OCI-M2 (cell line): ENCODE data around the gene AUTS2.

ENCODE experiments used
- DNase-seq: peaks from one replicate; lab custom pipeline; 2025; ENCODE audit not compliant: unreplicated experiment; lab: John Stamatoyannopoulos, UW

AUTS2 gene

DNA sequence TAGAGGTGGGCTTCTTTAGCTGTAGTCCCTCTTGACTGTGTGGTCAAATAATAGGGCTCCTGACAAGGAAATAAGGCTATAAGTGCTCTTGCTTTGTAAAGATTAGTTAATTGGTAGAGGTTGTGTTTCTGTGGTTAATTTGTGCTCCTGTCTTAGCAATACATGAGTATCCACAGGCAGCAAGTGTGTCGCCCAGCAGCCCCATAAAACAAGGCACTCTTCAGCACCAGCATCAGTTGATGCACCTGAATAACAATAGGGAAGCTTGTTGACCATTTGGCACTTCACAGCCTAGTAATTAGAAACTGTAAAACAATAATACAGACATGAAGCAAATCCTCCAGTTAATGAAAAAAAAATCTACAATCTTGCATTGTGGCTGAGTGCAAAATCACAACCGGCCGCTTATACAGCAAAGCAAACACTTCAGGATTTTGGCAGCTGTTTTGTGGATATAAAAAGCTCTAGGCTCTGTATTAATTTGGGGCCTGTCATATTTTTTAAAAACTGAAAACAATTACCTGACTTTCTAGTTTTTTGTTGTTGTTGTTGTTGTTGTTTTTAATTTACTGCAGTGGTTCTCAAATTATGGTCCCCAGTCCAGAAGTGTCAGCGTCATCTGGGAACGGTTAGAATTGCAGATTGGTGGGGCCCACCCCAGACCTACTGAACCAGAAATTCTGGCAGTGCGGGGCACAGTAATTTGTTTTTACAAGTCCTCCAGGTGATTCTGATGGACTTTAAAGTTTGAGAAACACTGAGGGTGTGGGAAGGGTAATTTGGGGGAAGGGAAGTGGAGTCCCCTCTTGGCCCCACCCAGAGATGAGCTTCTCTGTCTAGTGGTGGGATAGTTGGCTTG lies 56.8 kb downstream of the AUTS2 start:
- DNase-seq = no peak

DNA sequence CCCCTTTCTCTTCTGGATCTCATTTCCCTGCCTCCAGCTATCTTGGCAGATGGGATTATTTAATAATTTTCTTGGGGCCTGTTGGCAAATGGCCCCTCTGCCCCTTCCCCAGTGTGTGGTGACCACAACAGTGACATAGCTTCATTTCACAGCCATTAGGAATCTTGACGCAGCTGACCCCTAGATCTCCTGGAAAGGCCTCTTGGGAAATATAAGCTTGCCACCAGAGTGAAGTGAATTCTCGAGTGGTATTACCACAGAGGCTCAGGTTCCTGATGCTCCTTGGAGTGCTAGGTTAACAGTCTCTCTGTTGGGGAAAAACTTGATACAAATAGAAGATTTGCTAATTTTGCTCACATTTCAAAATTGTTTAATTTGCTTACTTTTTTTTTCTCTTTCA lies 57.8 kb downstream of the AUTS2 start:
- DNase-seq = no peak

DNA sequence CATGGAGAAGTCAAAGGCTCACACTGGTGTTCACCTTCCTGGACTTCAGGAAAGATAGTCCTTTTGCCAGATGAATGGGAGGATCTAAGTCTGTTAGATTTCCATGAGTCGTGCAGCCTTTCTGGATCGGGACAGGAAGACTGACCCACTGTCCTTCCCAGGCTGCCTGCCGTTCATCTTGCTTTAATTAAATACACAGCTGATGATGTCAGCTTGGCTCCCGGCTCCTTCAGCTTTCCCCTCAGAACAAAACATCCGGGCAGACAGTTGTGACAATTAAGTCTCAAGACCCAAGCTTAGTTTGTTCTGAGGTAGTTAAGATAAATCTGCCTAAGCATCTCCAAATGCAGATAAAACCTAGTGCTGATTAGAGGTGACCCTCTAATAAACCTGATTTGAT lies 58.6 kb downstream of the AUTS2 start:
- DNase-seq = no peak

DNA sequence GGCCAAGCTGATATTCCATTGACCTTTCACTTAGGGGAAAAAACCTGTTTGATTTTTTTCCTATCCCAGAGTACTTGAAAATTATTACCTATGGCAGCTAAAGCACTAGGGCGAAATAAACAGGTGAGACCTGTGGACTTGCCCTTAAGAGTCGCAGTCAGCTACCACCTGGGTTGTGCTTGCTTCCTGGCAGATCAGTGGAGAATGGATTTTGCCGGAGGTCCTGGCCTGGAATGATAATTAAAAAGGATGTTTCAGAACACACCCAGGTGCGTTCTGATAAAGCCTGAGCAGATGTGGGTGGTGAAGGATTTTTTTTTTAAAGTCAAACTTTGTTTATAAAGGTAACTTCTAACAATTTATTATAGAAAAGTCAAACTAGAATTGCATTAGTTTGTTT lies 59.1 kb downstream of the AUTS2 start:
- no peak for DNase-seq

DNA sequence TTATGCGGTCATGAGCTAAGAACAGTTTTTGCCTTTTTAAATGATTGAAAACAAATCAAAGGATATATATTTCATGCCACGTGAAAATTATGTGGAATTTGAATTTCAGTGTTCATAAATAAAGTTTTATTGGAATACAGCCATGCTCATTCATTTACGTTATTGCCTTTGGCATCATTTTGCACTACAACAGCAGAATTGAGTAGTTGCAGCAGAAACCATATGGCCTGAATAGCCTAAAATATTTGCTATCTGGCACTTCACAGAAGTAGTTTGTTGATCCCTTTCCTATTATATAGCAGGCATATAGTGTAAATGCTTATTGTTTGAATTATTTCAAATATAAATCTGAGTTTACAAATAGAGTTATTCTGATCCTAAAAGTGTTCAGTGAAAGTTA lies 59.7 kb downstream of the AUTS2 start:
- no peak for DNase-seq

- no peak for DNase-seq
Measured at GRCh38 chr7:69659983-69660382, 61.7 kb downstream of the AUTS2 start.

- no peak for DNase-seq
Measured at GRCh38 chr7:69661342-69661741, 63.1 kb downstream of the AUTS2 start.

GRCh38 chr7:69663911-69664832 lies 65.9 kb downstream of the AUTS2 start:
- DNase-seq = no peak

DNA sequence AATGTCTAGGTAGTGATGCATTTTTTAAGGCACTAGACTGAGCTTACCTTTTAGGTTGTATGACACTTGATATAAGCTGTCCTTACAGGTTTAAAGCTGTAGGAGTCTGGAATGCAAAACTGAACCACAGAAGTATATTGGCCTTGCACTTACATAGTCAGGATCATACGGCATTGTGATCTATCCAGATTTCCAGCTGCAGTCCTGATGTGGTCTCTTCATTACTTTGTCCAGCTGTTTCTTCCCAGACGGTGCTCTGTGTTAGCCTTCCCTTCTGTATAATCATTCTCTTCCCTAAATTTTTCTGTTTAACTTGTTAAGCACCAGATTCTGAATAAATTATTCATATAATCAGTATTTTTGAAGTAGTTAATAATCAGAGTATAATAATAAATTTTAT lies 67.1 kb downstream of the AUTS2 start:
- DNase-seq = no peak

DNA sequence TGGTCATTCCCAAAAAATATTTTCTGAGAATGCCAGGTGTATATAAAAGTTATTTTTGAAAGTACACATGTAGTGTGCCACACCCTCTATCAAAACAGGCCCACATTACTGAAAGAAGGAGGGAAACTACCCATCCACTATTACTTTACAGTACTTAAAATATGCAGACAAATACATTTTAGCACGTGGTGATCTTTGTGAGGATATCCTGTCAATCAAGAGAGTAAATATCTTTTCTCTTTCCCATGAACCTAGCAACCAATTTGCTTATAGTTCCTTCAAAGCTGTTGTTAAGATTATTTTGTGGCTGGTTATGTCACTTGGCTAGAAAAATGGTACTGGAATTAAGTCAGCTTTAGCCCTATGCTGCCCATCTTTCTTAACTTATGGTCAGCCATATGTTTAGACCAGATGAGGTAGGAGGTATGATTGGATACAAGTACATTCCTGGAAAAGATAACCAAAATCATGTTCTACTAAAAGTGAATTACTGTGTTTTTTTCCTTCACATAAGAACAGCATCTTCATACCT lies 70.1 kb downstream of the AUTS2 start:
- no peak for DNase-seq

GRCh38 chr7:69670701-69671100 lies 72.4 kb downstream of the AUTS2 start:
- DNase-seq = no peak

- DNase-seq = no peak
Measured at GRCh38 chr7:69673074-69673473, 74.8 kb downstream of the AUTS2 start.

GRCh38 chr7:69674701-69675182 lies 76.5 kb downstream of the AUTS2 start:
- DNase-seq = no peak

- no peak for DNase-seq
Measured at GRCh38 chr7:69676247-69676646, 78.0 kb downstream of the AUTS2 start.

GRCh38 chr7:69677054-69677852 lies 79.0 kb downstream of the AUTS2 start:
- no peak for DNase-seq

DNA sequence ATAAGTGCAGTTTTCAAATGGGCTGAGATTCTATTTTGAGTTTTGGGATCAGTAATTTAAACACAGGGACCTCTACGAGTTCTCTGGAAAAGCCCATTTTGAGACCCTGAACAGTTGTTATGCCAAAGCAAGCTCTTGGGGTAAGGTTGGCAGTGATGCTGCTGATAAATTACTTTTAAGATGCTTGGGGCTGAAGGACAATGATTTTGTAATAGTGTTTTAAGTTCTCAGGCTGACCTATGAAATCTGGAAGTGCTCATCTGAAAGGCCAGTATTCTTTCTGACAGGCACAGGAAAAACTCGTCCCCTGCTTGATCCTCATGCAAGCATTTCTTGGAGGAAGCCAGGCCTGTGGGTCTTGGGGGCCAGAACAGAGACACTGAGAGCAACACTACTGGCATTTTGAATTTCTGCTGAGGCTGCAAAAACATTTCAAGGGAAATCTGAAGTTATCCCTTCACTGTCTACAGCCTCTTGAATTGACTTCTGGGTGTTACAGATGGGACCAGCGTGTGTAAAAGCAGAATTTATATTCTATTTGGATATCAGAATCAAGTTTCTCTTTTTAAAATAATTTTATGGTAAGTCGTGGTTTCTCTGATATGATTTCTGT lies 79.7 kb downstream of the AUTS2 start:
- DNase-seq = no peak

DNA sequence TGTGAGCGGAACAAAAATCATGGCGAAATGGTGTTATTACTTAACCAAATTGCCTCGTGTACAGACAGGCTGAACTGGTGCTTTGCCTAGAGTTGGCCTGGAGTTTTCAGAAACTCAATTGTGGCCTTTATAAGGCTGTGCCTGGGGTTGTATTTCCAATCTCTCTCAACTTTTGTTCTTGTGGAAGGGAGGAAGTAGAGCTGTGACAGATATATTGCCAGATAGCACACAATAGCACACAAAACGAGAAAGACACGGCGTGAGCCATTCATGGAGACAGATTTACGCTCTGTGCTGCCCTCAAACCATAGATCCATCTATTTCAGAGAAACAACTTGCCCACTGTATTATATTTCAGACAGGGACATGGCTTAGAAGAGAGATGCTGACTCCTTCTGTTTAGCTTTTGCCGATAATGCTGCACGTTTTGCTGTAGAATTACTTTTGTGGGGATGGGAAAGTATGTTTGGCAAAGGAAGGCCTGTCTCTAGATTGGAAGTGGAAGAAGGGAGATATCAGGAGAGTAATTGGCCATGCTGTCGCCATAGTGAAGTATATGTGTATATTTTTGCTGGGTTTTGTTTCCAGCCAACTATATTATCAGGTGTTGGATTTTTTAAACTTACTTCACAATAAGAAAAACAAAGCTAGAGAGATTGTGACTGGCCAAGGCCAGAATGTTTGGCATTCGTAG lies 80.4 kb downstream of the AUTS2 start:
- no peak for DNase-seq

DNA sequence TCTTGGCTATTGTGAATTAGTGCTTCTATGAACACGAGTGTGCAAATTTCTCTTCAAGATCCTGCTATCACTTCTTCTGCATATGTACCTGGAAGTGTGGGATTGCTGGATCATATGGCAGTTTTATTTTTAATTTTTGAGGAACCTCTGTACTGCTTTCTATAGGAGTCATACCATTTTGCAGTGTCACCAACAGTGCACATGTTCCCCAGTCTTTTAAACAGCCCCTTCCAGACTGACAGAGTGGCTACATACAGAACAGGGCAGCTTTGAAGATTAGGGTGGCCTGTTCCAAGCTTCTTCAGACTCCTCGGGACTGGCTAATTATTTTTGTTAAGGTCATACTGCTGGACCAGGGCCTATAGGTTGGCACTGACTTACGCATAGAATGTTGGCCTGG lies 82.9 kb downstream of the AUTS2 start:
- DNase-seq = no peak

DNA sequence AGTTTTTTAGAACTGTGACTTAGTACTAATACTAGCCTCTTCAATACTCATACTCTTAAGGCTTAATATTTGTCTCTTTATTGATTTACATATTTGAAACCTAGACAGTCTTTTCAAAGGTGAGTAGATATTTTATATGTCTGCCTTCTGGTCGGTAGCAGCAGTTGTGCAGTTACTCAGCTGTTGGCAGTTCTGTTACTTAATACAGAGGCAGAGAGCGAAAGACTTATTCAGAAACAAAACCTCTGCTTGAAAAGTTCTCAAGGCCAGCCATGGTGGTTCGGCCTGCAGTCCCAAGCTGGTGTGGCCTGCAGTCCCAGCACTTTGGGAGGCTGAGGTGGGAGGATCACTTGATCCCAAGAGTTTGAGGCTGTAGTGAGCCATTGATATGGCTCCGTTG lies 84.2 kb downstream of the AUTS2 start:
- no peak for DNase-seq

DNA sequence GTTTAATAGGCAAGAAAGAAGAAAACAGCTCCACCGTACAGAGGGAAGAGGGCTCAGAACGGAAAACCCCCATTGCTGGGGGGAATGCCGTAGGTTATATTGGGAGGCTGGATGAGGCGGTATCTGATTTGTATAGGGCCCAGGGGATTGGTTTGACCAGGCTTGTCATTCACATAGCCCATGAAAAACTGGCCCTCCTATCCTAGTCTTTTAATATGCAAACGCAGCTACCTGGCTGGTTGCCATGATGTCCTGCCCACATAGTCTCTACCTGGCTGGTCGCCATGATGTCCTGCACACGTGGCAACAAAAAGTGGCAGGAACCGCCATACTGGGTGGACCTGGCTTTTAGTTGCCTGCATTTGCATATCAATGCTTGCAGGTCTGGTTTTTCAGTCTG lies 84.7 kb downstream of the AUTS2 start:
- no peak for DNase-seq
